Caki2 (cell line): ENCODE results near the gene CTSW. TPM values are rescaled to one million over a fixed set of nuclear protein-coding genes. Genes with fewer than 3 reads are reported as not detected.
A peak's percentile ranks its signal among the peaks of the same experiment; 100 is the strongest.

Experiments
- DNase-seq: peaks from one replicate; pipeline ENCODE4 v3.0.0-alpha.2; 2015; ENCODE audit warnings: low read depth
- in situ Hi-C: cut with HindIII; loops from 2 replicates; pipeline ENCODE4 v1.10.0; 2016; ENCODE audit warnings: low sequenced_read_pairs, low pct_unique_long_range_greater_than_20kb, mixed read lengths
- total RNA-seq: library from RNA; depleted of rRNA; stranded (reverse); fragments of >200 nt; shearing (Covaris generic); gene quantifications from 2 replicates; pipeline ENCODE4 v1.2.3, GENCODE V29; 2014; ENCODE audit warnings: low replicate concordance

Gene CTSW
- total RNA-seq, 1 experiment from 2014 or later, result not detected

- DNase-seq, result no peak
- in situ Hi-C loops, result no loop called here
These were observed 35.6 kb downstream of the CTSW start for GRCh38 chr11:65915101-65915820.

- in situ Hi-C loops, result no loop called here
- DNase-seq, result peak; percentile 90
These were observed 36.2 kb downstream of the CTSW start for GRCh38 chr11:65915821-65916251.

- DNase-seq, result no peak
- in situ Hi-C loops, result no loop called here
These were observed 36.8 kb downstream of the CTSW start for GRCh38 chr11:65916391-65916790.

GRCh38 chr11:65917077-65917433 lies 37.4 kb downstream of the CTSW start:
- peak; percentile 31 for DNase-seq
- in situ Hi-C loops, result no loop called here

- in situ Hi-C loops, result no loop called here
- DNase-seq, result peak; percentile 49
These were observed 38.0 kb downstream of the CTSW start for GRCh38 chr11:65917434-65918210.

GRCh38 chr11:65918211-65919140 lies 38.8 kb downstream of the CTSW start, which contains the start of gene C11orf68:
C11orf68 (minus strand) TSS chr11:65919062; CDS start chr11:65919031, 31 bp downstream.
- DNase-seq, result no peak
- in situ Hi-C loops, result no loop called here

GRCh38 chr11:65919141-65919572 lies 39.5 kb downstream of the CTSW start, which contains the start of gene DRAP1:
DRAP1 (plus strand) TSS chr11:65919426; CDS start chr11:65919502, 76 bp downstream.
- peak; percentile 88 for DNase-seq
- in situ Hi-C loops, result no loop called here

- in situ Hi-C loops, result no loop called here
- DNase-seq, result no peak
These were observed 40.1 kb downstream of the CTSW start for GRCh38 chr11:65919573-65920371.

- in situ Hi-C loops, result no loop called here
- no peak for DNase-seq
These were observed 40.8 kb downstream of the CTSW start for GRCh38 chr11:65920372-65920802.

GRCh38 chr11:65921033-65921555 lies 41.5 kb downstream of the CTSW start:
- DNase-seq, result no peak
- in situ Hi-C loops, result no loop called here

GRCh38 chr11:65921876-65922275 lies 42.2 kb downstream of the CTSW start:
- DNase-seq, result no peak
- in situ Hi-C loops, result no loop called here

GRCh38 chr11:65922565-65922964 lies 42.9 kb downstream of the CTSW start:
- in situ Hi-C loops, result no loop called here
- DNase-seq, result no peak

- no peak for DNase-seq
These were observed 45.8 kb downstream of the CTSW start for GRCh38 chr11:65925397-65925796.

GRCh38 chr11:65927904-65928397 lies 48.3 kb downstream of the CTSW start:
- DNase-seq, result no peak
- in situ Hi-C loops, result no loop called here

More at GRCh38 chr11:65925397-65925796, 45.8 kb downstream of the CTSW start:
- in situ Hi-C loops, result no loop called here

- in situ Hi-C loops, result no loop called here
- DNase-seq, result no peak
These were observed 49.0 kb downstream of the CTSW start for GRCh38 chr11:65928667-65929066.

GRCh38 chr11:65931773-65932557 lies 52.3 kb downstream of the CTSW start:
- no peak for DNase-seq
- in situ Hi-C loops, result no loop called here

GRCh38 chr11:65932558-65932919 lies 52.9 kb downstream of the CTSW start:
- in situ Hi-C loops, result no loop called here
- no peak for DNase-seq
